ENCODE measurements around the gene SLC5A12. TPM values are rescaled to one million over a fixed set of nuclear protein-coding genes. Genes with fewer than 3 reads are reported as not detected.
A peak's percentile ranks its signal among the peaks of the same experiment; 100 is the strongest.

The SLC5A12 gene
- total RNA-seq, 1 donor from 2014 or later = not detected

DNA sequence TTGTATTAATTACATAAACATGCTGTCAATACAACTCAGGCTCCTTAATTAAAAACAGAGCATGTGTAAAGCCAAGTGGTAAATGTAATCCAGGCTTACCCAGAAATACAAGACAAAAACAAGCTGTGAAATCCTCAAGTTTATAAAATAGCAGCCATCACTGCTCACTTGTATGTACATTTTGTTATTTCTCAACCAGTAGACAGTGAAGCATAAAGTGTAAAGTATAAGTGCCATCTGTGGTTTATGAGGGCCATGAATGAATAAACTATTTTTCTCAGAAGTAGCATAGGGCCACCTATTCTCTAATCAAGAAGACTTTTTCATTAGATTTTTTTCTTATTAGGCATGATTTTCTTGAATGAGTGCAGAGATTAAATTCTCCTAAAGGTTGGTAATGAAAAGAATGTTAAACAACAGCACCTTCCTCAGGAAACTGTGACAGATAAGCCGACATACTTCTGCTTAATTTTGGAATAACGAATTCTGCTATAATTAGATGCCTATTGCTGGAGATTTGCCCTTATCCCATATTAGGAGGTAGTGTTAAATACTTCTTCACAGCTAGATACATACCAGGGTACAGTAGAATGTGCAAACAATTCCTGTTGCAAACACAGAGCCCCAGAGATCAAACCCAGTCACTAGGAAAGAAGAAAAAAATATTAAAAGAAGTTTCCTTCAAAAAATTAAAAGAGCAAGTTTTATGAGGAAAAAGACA is 13.0 kb downstream of the SLC5A12 start:
- Histone ChIP-seq H3K9me3 (no peaks in the 10 kb centered on the region), H3K4me1 (no peaks in the 10 kb centered on the region), H3K27ac (no peak overlapping the region), H3K4me3 (no peak overlapping the region), H3K27me3 (no peaks in the 10 kb centered on the region), H3K36me3 (no peaks in the 10 kb centered on the region)
- intact Hi-C loops (cut with DNase I) = no loop called here
- DNase-seq = no peak
- TF ChIP-seq, protein P1, sequence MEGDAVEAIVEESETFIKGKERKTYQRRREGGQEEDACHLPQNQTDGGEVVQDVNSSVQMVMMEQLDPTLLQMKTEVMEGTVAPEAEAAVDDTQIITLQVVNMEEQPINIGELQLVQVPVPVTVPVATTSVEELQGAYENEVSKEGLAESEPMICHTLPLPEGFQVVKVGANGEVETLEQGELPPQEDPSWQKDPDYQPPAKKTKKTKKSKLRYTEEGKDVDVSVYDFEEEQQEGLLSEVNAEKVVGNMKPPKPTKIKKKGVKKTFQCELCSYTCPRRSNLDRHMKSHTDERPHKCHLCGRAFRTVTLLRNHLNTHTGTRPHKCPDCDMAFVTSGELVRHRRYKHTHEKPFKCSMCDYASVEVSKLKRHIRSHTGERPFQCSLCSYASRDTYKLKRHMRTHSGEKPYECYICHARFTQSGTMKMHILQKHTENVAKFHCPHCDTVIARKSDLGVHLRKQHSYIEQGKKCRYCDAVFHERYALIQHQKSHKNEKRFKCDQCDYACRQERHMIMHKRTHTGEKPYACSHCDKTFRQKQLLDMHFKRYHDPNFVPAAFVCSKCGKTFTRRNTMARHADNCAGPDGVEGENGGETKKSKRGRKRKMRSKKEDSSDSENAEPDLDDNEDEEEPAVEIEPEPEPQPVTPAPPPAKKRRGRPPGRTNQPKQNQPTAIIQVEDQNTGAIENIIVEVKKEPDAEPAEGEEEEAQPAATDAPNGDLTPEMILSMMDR (IDR thresholded peaks at IDR 0.05) = no peak
- no peak for ATAC-seq

DNA sequence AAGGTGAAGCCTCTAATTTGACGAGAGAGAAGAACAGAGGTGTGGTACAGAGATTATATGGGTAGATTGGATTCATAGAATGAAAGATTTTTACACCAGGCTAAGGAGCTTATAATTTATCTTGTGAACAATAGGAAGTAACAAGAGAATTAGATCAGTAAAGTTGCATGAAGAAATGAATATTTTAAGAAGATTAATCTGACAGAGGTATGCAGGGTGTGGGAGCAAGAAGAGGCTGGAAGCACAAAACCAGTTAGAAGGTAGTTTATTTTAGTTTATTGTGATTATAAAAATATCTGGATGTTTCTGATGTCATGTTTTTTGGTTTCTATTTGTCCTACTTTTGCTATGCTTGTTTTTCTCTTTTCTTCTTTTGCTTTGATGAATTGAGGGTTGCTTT is 15.7 kb downstream of the SLC5A12 start:
- TF ChIP-seq, protein P1 (IDR thresholded peaks at IDR 0.05) = no peak
- H3K9me3 ChIP-seq = no peaks in the 10 kb centered on the region
- H3K27me3 ChIP-seq = no peaks in the 10 kb centered on the region
- DNase-seq (no peak), ATAC-seq (no peak)
- no peak overlapping the region for H3K4me3 ChIP-seq
- intact Hi-C loops (cut with DNase I) = no loop called here
- H3K36me3 ChIP-seq = no peaks in the 10 kb centered on the region
- no peak overlapping the region for H3K27ac ChIP-seq
- H3K4me1 ChIP-seq = no peaks in the 10 kb centered on the region

DNA sequence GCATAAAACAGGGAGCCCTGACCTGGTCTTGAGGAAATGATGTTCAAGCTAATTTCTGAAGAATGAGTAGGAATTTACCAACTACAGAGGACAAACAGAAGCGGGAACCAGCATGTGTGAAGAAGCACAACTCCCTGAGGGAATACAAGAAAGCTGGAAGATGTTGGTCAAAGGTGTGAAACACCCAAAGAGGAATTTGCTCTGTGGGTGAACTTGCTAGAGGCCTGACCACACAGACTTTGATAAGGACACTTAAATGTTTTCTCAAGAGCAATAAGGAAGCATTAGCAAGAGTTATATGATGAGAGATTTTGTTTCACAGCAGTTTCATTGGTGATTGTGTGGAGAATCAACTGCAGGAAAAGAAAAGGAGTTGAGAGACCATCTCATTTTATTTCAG is 17.6 kb downstream of the SLC5A12 start:
- Histone ChIP-seq H3K9me3 (no peaks in the 10 kb centered on the region), H3K36me3 (no peaks in the 10 kb centered on the region), H3K4me1 (no peaks in the 10 kb centered on the region), H3K27me3 (no peaks in the 10 kb centered on the region), H3K4me3 (no peak overlapping the region), H3K27ac (no peak overlapping the region)
- DNase-seq (no peak), ATAC-seq (peak; percentile 40)
- intact Hi-C loops (cut with DNase I) = no loop called here
- TF ChIP-seq, protein P1 (IDR thresholded peaks at IDR 0.05) = no peak

DNA sequence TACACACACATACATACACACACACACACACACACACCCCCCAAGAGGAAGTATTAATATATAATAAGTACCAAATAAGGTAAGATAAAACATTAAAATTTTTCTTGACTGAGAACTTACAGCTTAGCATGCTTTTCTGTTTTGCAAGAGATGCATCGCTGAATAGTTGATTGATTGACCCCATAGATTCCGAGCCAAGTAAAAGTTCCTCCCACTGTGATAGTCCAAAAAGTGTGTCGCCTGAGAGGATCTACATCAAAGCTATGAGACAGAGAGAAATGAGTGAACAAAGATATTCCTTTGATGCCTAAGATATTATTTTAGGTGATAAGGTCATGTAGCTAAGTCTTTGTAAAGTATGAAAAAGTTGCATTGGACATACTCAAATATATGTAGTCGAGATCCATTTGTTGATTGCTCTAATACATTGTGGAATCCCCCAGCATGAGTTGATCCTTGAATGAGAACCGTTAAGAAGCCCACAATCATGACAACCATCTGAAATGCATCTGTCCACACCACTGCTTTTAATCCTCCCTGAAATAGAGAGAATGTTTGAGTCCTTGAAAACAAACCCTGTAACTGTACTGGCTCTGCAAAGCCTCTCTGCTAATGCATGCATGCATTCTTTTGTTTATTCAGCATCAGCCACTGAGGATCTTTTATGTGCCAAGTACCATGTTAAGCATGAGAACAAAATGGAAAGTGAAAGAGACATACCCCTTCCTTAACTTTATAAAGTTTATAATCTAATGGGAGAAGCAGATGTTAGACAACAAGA is 18.3 kb downstream of the SLC5A12 start:
- H3K4me3 ChIP-seq = no peak overlapping the region
- DNase-seq (no peak), ATAC-seq (no peak)
- no peaks in the 10 kb centered on the region for H3K27me3 ChIP-seq
- TF ChIP-seq, protein P1 (IDR thresholded peaks at IDR 0.05) = no peak
- H3K9me3 ChIP-seq = no peaks in the 10 kb centered on the region
- intact Hi-C loops (cut with DNase I) = no loop called here
- H3K4me1 ChIP-seq = no peaks in the 10 kb centered on the region
- no peak overlapping the region for H3K27ac ChIP-seq
- no peaks in the 10 kb centered on the region for H3K36me3 ChIP-seq

DNA sequence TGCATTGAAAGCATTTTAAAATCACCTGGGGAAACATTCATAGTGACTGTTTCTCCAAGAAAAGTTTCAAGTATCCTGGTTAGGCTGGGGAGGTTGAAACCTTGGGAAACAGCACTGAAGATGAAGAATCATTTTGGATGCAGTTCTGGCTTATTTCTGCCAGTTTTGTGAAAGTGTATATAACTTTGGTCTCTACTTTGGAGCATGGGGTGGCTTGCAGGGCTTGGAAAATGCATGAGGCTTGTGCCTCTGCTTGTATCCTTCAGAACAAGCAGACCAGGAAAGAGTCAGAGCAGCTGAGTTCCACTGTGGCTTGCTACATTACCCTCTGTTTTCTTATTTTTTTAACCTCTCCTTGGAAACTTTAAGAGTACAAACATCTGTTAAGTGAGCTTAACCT is 19.5 kb downstream of the SLC5A12 start:
- Histone ChIP-seq H3K27me3 (no peaks in the 10 kb centered on the region), H3K27ac (no peak overlapping the region), H3K36me3 (no peaks in the 10 kb centered on the region), H3K4me3 (no peak overlapping the region), H3K9me3 (no peaks in the 10 kb centered on the region), H3K4me1 (no peaks in the 10 kb centered on the region)
- DNase-seq (no peak), ATAC-seq (no peak)
- intact Hi-C loops (cut with DNase I) = no loop called here
- TF ChIP-seq, protein P1 (IDR thresholded peaks at IDR 0.05) = no peak
